ENCODE data around the gene SLC16A11. TPM values are rescaled to one million over a fixed set of nuclear protein-coding genes. Genes with fewer than 3 reads are reported as not detected.

SLC16A11 gene
- total RNA-seq, 2 donors from 2014 or later, result 1.9 to 3.4 TPM

DNA sequence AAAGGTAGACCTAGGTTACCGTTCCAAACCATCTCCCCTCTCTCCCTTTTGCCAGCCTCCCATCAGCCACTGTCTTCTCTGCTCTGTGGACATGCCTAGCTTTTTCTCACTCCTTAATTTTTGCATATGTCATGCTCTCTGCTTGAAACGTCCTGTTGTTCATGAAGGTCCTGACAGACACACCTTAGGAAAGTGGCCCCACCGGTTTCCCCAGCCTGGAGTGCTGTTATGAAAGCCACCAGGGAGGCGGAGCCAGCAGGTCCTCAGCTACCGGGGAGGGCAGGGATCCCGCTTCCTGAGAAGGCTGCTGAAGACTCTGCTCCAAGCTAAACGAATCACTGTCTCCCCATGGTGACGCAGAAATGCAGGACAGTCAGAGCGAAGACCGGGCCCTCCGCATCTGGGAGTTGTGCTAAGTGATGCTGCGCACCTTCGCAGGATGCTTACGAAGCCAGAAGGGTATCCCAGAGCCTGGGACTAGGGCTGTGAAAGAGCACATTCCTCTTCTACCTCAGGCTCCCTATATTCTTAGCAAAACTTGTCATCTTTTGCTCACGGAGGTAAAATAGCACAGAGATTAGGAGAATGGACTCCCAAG lies 2.3 kb upstream of the SLC16A11 start:
- H3K27ac ChIP-seq, result no peak overlapping the region
- no peaks in the 10 kb centered on the region for H3K36me3 ChIP-seq
- peaks cover 0 to 4% of the 10 kb centered on the region in 2 donors for H3K27me3 ChIP-seq
- H3K4me1 ChIP-seq, result peaks cover 0 to 43% of the 10 kb centered on the region in 2 donors
- no peak for DNase-seq (ENCODE audit: low spot score)
- TF ChIP-seq, protein P1, sequence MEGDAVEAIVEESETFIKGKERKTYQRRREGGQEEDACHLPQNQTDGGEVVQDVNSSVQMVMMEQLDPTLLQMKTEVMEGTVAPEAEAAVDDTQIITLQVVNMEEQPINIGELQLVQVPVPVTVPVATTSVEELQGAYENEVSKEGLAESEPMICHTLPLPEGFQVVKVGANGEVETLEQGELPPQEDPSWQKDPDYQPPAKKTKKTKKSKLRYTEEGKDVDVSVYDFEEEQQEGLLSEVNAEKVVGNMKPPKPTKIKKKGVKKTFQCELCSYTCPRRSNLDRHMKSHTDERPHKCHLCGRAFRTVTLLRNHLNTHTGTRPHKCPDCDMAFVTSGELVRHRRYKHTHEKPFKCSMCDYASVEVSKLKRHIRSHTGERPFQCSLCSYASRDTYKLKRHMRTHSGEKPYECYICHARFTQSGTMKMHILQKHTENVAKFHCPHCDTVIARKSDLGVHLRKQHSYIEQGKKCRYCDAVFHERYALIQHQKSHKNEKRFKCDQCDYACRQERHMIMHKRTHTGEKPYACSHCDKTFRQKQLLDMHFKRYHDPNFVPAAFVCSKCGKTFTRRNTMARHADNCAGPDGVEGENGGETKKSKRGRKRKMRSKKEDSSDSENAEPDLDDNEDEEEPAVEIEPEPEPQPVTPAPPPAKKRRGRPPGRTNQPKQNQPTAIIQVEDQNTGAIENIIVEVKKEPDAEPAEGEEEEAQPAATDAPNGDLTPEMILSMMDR (IDR thresholded peaks at IDR 0.05), result peak in 1 of 2 donors; percentile 26
- H3K4me3 ChIP-seq, result peak overlapping the region in 1 of 2 donors; percentile 33
- no peaks in the 10 kb centered on the region for H3K9me3 ChIP-seq

DNA sequence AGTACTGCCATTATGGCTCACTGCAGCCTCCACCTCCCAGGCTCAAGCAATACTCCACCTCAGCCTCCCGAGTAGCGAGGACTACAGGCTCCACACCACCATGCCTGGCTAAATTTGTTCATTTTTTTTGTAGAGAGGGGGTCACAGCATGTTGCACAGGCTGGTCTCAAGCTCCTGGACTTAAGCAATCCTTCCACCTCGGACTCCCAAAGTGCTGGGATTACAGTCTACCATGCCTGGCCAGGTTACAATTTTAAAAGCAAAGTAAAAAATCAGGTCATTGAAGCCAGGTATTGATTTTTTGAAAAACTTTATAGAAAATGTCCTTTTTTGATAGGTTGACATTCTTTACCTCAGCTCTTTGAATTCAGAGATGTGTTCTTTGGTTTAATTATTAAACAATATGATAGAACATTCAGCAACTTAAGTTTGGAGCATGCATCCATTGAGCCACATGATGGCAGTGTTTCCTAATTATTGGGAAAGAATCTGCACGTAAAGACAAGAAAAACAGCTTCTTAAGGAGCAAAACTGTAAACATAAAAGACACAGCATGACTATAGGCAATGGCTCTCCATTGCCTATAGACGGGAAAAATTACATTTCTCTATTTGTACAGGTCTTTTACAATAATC lies 1.7 kb upstream of the SLC16A11 start:
- Histone ChIP-seq H3K9me3 (no peaks in the 10 kb centered on the region), H3K27ac (no peak overlapping the region), H3K4me1 (peaks cover 0 to 43% of the 10 kb centered on the region in 2 donors), H3K36me3 (no peaks in the 10 kb centered on the region), H3K27me3 (peaks cover 0 to 4% of the 10 kb centered on the region in 2 donors), H3K4me3 (peak overlapping the region in 1 of 2 donors; percentile 33)
- DNase-seq (ENCODE audit: low spot score), result no peak
- TF ChIP-seq, protein P1 (IDR thresholded peaks at IDR 0.05), result peak; percentile 51 to 83

DNA sequence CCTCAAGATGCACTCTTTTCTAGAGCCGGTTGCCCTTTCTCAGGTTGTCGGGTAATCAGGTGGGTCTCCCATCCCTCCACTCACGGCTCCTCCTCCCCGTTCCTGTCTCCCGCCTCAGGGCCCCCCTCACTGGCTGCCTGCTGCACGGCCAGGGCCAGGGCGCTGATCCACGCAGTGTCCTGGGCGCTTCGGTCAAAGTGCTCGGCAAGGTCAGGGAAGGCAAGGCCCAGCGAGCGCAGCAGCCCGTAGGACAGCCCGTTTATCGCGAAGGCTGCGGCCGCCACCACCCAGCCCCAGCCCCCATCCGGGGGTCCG lies 753 bp downstream of the SLC16A11 start:
- peak overlapping the region; percentile 22 to 61 for H3K27ac ChIP-seq
- H3K36me3 ChIP-seq, result no peaks in the 10 kb centered on the region
- peak overlapping the region; percentile 30 to 59 for H3K4me3 ChIP-seq
- H3K4me1 ChIP-seq, result peaks cover 0 to 43% of the 10 kb centered on the region in 2 donors
- no peak for DNase-seq (ENCODE audit: low spot score)
- TF ChIP-seq, protein P1 (IDR thresholded peaks at IDR 0.05), result no peak
- no peaks in the 10 kb centered on the region for H3K9me3 ChIP-seq
- H3K27me3 ChIP-seq, result peaks cover 0 to 4% of the 10 kb centered on the region in 2 donors

DNA sequence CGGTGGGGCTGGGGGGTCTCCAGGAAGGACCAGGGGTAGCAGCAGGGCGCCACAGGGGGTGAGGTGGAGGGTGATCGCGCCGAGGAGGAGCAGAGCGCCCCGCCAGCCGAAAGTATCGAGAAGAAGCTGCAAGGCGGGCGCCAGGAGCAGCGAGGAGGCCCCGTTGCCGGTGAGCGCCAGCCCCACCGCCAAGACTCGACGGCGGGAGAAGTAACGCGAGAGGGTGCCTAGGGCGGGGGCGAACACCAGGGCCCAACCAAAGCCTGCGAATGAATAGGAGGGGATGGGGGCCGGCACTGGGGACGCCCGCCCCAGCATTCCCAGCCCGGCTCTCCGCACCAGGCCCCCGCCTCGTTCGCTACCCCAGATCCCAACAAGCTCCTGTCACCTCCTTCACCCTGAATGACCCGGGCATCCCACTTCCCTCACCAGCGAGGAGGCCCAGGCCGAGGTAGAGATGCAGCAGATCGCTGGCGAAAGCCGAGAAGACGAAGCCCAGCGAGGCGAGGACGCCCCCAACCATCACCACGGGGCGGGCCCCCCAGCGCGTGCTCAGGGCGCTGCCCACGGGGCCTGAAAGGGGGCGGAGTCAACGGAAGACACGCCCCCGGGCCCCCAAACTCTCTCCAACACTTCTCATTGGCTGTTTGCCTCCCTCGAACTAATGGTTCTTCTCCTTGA lies 1.3 kb downstream of the SLC16A11 start:
- H3K27me3 ChIP-seq, result peaks cover 0 to 4% of the 10 kb centered on the region in 2 donors
- peak overlapping the region; percentile 22 to 61 for H3K27ac ChIP-seq
- TF ChIP-seq, protein P1 (IDR thresholded peaks at IDR 0.05), result no peak
- peaks cover 0 to 43% of the 10 kb centered on the region in 2 donors for H3K4me1 ChIP-seq
- DNase-seq (ENCODE audit: low spot score), result no peak
- H3K4me3 ChIP-seq, result peak overlapping the region; percentile 30 to 59
- no peaks in the 10 kb centered on the region for H3K36me3 ChIP-seq
- H3K9me3 ChIP-seq, result no peaks in the 10 kb centered on the region

DNA sequence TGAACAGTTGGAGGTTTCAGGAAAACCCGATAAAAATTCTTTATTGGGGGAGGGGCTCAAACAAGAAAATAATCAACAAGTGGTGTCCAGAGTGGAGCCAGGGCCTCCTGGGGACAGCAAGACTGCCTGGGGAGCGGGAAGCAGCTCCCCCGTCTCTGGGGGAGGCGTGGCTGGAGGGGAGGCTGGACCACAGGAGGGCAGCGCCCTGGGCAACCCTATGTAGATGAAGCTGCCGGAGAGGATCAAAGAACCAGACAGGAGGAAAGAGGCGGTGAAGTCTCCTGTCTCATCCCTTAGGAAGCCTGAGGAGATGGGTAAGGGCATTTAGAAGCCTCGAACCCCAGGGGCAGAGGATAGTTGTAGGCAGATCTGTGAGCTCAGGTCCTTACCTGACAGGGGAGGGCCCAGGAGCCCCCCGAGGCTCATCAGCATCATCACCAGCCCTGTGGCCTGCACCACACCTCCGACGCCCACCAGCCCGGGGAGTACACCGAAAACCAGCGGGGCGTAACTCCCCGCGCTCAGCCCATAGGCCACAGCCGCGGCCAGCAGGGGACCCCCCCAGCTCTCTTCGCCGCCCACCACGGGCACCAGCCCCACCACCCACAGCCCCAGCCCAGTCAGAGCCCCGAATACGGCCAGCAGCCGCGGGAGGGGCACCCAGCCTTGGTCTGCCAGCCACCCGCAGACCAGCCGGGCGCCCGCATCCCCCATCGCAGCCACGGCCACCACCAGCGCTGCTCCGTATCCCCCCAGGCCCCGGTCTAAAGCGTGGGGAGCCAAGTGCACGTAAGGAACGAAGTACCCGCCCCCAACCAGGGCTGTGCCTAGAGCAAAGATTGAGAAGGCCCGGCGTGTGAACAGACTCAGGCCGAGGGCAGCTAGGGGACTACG lies 2.0 kb downstream of the SLC16A11 start:
- peak overlapping the region; percentile 30 to 59 for H3K4me3 ChIP-seq
- peaks cover 0 to 39% of the 10 kb centered on the region in 2 donors for H3K4me1 ChIP-seq
- DNase-seq (ENCODE audit: low spot score), result no peak
- no peaks in the 10 kb centered on the region for H3K9me3 ChIP-seq
- peaks cover 0 to 4% of the 10 kb centered on the region in 2 donors for H3K27me3 ChIP-seq
- peak overlapping the region in 1 of 2 donors; percentile 61 for H3K27ac ChIP-seq
- H3K36me3 ChIP-seq, result no peaks in the 10 kb centered on the region
- TF ChIP-seq, protein P1 (IDR thresholded peaks at IDR 0.05), result no peak
